ENCODE measurements around the gene KCNMB3.

- no peak for TF ChIP-seq EZH2 (IDR thresholded peaks at IDR 0.05)
- TF ChIP-seq, protein P1, sequence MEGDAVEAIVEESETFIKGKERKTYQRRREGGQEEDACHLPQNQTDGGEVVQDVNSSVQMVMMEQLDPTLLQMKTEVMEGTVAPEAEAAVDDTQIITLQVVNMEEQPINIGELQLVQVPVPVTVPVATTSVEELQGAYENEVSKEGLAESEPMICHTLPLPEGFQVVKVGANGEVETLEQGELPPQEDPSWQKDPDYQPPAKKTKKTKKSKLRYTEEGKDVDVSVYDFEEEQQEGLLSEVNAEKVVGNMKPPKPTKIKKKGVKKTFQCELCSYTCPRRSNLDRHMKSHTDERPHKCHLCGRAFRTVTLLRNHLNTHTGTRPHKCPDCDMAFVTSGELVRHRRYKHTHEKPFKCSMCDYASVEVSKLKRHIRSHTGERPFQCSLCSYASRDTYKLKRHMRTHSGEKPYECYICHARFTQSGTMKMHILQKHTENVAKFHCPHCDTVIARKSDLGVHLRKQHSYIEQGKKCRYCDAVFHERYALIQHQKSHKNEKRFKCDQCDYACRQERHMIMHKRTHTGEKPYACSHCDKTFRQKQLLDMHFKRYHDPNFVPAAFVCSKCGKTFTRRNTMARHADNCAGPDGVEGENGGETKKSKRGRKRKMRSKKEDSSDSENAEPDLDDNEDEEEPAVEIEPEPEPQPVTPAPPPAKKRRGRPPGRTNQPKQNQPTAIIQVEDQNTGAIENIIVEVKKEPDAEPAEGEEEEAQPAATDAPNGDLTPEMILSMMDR (IDR thresholded peaks at IDR 0.05), result no peak
Measured at GRCh38 chr3:179229177-179229576, 21.7 kb downstream of the KCNMB3 start.

Data from neural progenitor cell (in vitro differentiated cells).